ENCODE data around the gene SUMO1. TPM values are rescaled to one million over a fixed set of nuclear protein-coding genes. Genes with fewer than 3 reads are reported as not detected.

Gene SUMO1
- 66.3 and 100 TPM in 2 replicates for total RNA-seq (2021)
- Bru-seq, nascent RNA, result percentile 83 among the genes with signal in this experiment
- BruChase-seq, experiment 1, labeled RNA remaining after a 2-hour chase, result percentile 80 among the genes with signal in this experiment
- percentile 91 among the genes with signal in this experiment for BruChase-seq, experiment 2, labeled RNA remaining after a 6-hour chase
- long read RNA-seq, transcript SUMO1-205 (5 exons, 534 nt), result minor isoform, 7 of 407 reads
- long read RNA-seq, transcript SUMO1-202 (6 exons, 1,071 nt), result minor isoform, 10 of 407 reads
- long read RNA-seq, transcript SUMO1-201 (4 exons, 831 nt), result minor isoform, 10 of 407 reads
- long read RNA-seq, transcript SUMO1-203 (5 exons, 1,536 nt), result major isoform, 356 of 407 reads
- long read RNA-seq, partial matches to known transcripts, result 14 of 407 reads
- long read RNA-seq, other reads (novel, unspliced or antisense), result 10 of 407 reads

DNA sequence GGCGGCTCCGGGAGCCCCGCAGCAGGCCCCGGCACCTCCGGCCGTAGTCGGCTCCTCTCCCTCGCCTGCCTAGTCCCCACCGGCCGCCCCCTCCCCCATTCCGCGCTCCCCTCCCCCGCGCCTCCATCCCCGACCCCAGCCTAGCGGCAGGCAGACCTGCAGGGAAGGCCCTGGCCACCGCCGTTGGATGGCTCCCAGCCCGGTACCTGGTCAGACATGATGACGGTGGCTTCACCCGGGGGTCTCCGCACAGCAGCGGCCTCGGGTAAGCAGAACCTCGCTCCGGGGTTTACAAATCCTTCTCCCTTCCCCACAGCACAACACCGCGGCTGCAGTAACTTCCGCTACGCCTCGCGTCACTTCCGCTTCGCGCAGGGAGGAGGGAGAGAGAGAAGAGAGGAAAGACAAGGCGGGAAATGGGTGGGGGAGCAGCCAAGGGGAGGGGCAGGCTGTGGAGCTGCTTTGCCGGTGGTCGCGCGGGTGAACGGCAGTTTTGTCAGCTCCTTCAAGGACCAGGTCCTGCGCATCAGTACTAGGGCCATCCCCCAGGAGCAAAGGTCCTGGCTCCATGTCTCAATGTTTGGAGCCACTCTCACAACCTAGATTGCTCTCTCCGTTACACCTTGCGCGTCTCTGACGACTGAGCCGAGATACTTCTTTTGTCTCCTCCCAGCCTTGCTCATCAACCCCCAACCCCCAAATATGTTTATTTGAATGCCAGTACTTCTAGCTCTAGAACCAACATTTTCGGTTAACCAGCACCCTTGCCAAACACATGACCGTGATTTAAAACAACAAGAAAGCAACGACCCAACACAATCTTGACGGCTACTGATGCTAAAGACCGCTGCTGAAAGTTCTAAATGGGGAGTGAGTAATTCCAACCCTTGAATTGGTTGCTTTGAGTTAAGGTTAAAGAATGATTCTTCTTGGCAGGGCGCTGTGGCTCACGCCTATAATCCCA lies at the start of gene SUMO1:
TSS of gene SUMO1 (minus strand) at position 364 of the 964 bp plus-strand sequence. CDS start at position 218, 146 bp downstream.
- Histone ChIP-seq H2AFZ (peak within 1 kb of the TSS; percentile 97), H3K79me2 (ENCODE audit: low read depth) (peaks cover 48% of the 10 kb centered on the region), H3K4me2 (peak within 1 kb of the TSS; percentile 90), H3K27me3 (ENCODE audit: insufficient read depth, low read depth) (no peaks in the 10 kb centered on the region), H4K20me1 (ENCODE audit: insufficient read depth) (peaks cover 32% of the 10 kb centered on the region), H3K4me1 (replicated peaks; ENCODE audit: insufficient read depth) (peaks cover 7% of the 10 kb centered on the region), H3K36me3 (ENCODE audit: low read depth) (no peaks in the 10 kb centered on the region), H3K4me3 (peak within 1 kb of the TSS; percentile 87), H3K9me3 (ENCODE audit: insufficient read depth, low read depth) (no peaks in the 10 kb centered on the region), H3K27ac (peak within 1 kb of the TSS; percentile 25; the same call in 1 of the 2 replicates), H3K9me2 (ENCODE audit: insufficient read depth) (no peaks in the 10 kb centered on the region), H3F3A (ENCODE audit: insufficient read depth, low read depth) (no peaks in the 10 kb centered on the region)
- BruUV-seq (replicated peaks), result TSS peak; percentile 92
- intact Hi-C loops (cut with micrococcal nuclease; ENCODE audit: unreplicated experiment), result loop anchor here (1.0 kb wide), 1 partner anchor 11 kb away; no protein-coding TSS in a partner anchor
- TF ChIP-seq EZH2 (IDR thresholded peaks at IDR 0.05; ENCODE audit: low read depth), result no peak
- TF ChIP-seq, protein P1, sequence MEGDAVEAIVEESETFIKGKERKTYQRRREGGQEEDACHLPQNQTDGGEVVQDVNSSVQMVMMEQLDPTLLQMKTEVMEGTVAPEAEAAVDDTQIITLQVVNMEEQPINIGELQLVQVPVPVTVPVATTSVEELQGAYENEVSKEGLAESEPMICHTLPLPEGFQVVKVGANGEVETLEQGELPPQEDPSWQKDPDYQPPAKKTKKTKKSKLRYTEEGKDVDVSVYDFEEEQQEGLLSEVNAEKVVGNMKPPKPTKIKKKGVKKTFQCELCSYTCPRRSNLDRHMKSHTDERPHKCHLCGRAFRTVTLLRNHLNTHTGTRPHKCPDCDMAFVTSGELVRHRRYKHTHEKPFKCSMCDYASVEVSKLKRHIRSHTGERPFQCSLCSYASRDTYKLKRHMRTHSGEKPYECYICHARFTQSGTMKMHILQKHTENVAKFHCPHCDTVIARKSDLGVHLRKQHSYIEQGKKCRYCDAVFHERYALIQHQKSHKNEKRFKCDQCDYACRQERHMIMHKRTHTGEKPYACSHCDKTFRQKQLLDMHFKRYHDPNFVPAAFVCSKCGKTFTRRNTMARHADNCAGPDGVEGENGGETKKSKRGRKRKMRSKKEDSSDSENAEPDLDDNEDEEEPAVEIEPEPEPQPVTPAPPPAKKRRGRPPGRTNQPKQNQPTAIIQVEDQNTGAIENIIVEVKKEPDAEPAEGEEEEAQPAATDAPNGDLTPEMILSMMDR (conservative IDR thresholded peaks at IDR 0.05), result no peak
- DNase-seq, result peak; percentile 67 to 71
- ChIA-PET CTCF (no interaction called here), POLR2A (ENCODE audit: unreplicated experiment) (interaction anchor here (0.6 to 0.7 kb wide), 2 partner anchors 20 to 787 kb away, joined by 4 to 26 read pairs; partner anchors contain the start of genes STRADB and TRAK2)

DNA sequence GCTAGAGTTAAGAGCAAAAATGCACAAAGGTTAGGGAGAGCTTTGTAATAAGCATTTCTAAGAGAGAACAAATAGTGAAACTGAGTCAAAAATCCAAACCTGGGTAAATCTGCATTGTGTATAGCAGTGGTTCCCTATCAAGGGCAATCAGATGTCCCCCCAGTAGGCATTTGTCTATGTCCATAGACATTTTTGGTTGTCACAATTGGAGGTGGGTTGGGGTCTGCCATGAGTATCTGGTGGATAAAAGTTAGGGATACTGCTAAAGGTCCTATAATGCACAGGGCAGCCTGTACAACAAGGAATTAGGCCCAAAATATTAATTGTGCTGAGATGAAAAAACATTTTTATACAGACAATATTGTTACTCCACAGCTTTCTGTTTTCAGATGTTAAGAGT lies 48.2 kb upstream of the SUMO1 start:
- H3K36me3 ChIP-seq (ENCODE audit: low read depth), result peaks cover 38% of the 10 kb centered on the region

More for the DNA sequence above, 48.2 kb upstream of the SUMO1 start:
- ChIA-PET CTCF (interaction anchor here (0.6 kb wide), 1 partner anchor 52 kb away, joined by 4 read pairs; no protein-coding TSS in a partner anchor), POLR2A (ENCODE audit: unreplicated experiment) (interaction anchor here (0.7 kb wide), 1 partner anchor 649 kb away, joined by 7 read pairs; no protein-coding TSS in a partner anchor)
- Histone ChIP-seq H2AFZ (no peak overlapping the region), H3K27ac (no peak overlapping the region), H3K4me1 (replicated peaks; ENCODE audit: insufficient read depth) (no peaks in the 10 kb centered on the region), H3F3A (ENCODE audit: insufficient read depth, low read depth) (peaks cover 35% of the 10 kb centered on the region), H3K27me3 (ENCODE audit: insufficient read depth, low read depth) (no peaks in the 10 kb centered on the region), H4K20me1 (ENCODE audit: insufficient read depth) (peaks cover 27% of the 10 kb centered on the region; the same call in 1 of the 2 replicates), H3K4me3 (no peak overlapping the region), H3K4me2 (no peak overlapping the region), H3K9me3 (ENCODE audit: insufficient read depth, low read depth) (no peaks in the 10 kb centered on the region), H3K79me2 (ENCODE audit: low read depth) (peaks cover 21% of the 10 kb centered on the region; the same call in 1 of the 2 replicates), H3K9me2 (ENCODE audit: insufficient read depth) (no peaks in the 10 kb centered on the region)
- intact Hi-C loops (cut with micrococcal nuclease; ENCODE audit: unreplicated experiment), result no loop called here
- no peak for DNase-seq
- no peak for TF ChIP-seq EZH2 (IDR thresholded peaks at IDR 0.05; ENCODE audit: low read depth)
- TF ChIP-seq, protein P1 (conservative IDR thresholded peaks at IDR 0.05), result no peak
- BruUV-seq (replicated peaks), result no TSS peak
